ENCODE results near the gene TMEM39B. TPM values are rescaled to one million over a fixed set of nuclear protein-coding genes. Genes with fewer than 3 reads are reported as not detected.
"Not testable (repeated sequence)": the region's sequence is repeated elsewhere in the genome, so short reads cannot be mapped to it uniquely, and the experiment has no call there.

The TMEM39B gene
- total and polyA plus RNA-seq, 4 experiments from 2014 or later = 1.1 to 19.1 (median 11.3) TPM

- Mint-ChIP-seq H3K27ac (peak overlapping the region in 1 of 7 donors; percentile 35), H3K27me3 (no peaks in the 10 kb centered on the region), H3K4me3 (no peak overlapping the region), H3K36me3 (peaks cover 5 to 18% of the 10 kb centered on the region in 2 donors), H3K9me3 (no peaks in the 10 kb centered on the region), H3K4me1 (peaks cover 34 to 57% (median 49%) of the 10 kb centered on the region in 4 donors)
- POLR2A ChIA-PET (ENCODE audit: partially characterized antibody) = no interaction called here
- no peak for DNase-seq
- CTCF ChIA-PET (ENCODE audit: partially characterized antibody) = no interaction called here
- intact Hi-C loops (cut with micrococcal nuclease) = no loop called here
- H3K4me1 ChIP-seq (ENCODE audit: insufficient read depth, low read length) = peaks cover 71% of the 10 kb centered on the region
- no peaks in the 10 kb centered on the region for H3K36me3 ChIP-seq (ENCODE audit: insufficient read depth, low read length)
- H3K4me3 ChIP-seq (ENCODE audit: low read length in 2 of 2) = no peak overlapping the region
- H3K9me3 ChIP-seq (ENCODE audit: control insufficient read depth in 1 of 2, low read length in 2 of 2) = no peaks in the 10 kb centered on the region
- H3K27me3 ChIP-seq (ENCODE audit: insufficient read depth, low read length) = no peaks in the 10 kb centered on the region
- H3K27ac ChIP-seq (ENCODE audit: low read depth, low read length) = no peak overlapping the region
Measured at GRCh38 chr1:32115496-32115895, 42.8 kb downstream of the TMEM39B start.

- Mint-ChIP-seq H3K27me3 (no peaks in the 10 kb centered on the region), H3K9me3 (no peaks in the 10 kb centered on the region), H3K27ac (peak overlapping the region in 1 of 7 donors; percentile 61), H3K4me3 (peak overlapping the region in 2 of 8 donors; percentile 15 to 38), H3K4me1 (peaks cover 32 to 57% (median 47%) of the 10 kb centered on the region in 4 donors), H3K36me3 (peaks cover 0 to 11% of the 10 kb centered on the region in 2 donors)
- intact Hi-C loops (cut with micrococcal nuclease) = no loop called here
- POLR2A ChIA-PET (ENCODE audit: partially characterized antibody) = no interaction called here
- no peak overlapping the region for H3K4me3 ChIP-seq (ENCODE audit: low read length in 2 of 2)
- no peaks in the 10 kb centered on the region for H3K36me3 ChIP-seq (ENCODE audit: insufficient read depth, low read length)
- CTCF ChIA-PET (ENCODE audit: partially characterized antibody) = interaction anchor here (0.7 kb wide), 1 partner anchor 379 kb away, joined by 3 read pairs; no protein-coding TSS in a partner anchor
- H3K27ac ChIP-seq (ENCODE audit: low read depth, low read length) = no peak overlapping the region
- no peak for DNase-seq
- H3K27me3 ChIP-seq (ENCODE audit: insufficient read depth, low read length) = no peaks in the 10 kb centered on the region
- H3K4me1 ChIP-seq (ENCODE audit: insufficient read depth, low read length) = peaks cover 69% of the 10 kb centered on the region
- H3K9me3 ChIP-seq (ENCODE audit: control insufficient read depth in 1 of 2, low read length in 2 of 2) = no peaks in the 10 kb centered on the region
Measured at GRCh38 chr1:32116531-32116930, 43.8 kb downstream of the TMEM39B start.

- intact Hi-C loops (cut with micrococcal nuclease) = no loop called here
- Mint-ChIP-seq H3K4me1 (peaks cover 24 to 58% (median 43%) of the 10 kb centered on the region in 4 donors), H3K27me3 (no peaks in the 10 kb centered on the region), H3K4me3 (peak overlapping the region in 4 of 8 donors; percentile 8 to 32 (median 24)), H3K27ac (peak overlapping the region in 5 of 7 donors; percentile 0 to 59 (median 23)), H3K36me3 (peaks cover 0 to 5% of the 10 kb centered on the region in 2 donors), H3K9me3 (no peaks in the 10 kb centered on the region)
- no peaks in the 10 kb centered on the region for H3K36me3 ChIP-seq (ENCODE audit: insufficient read depth, low read length)
- peaks cover 75% of the 10 kb centered on the region for H3K4me1 ChIP-seq (ENCODE audit: insufficient read depth, low read length)
- no peak overlapping the region for H3K27ac ChIP-seq (ENCODE audit: low read depth, low read length)
- H3K4me3 ChIP-seq (ENCODE audit: low read length in 2 of 2) = no peak overlapping the region
- DNase-seq = no peak
- CTCF ChIA-PET (ENCODE audit: partially characterized antibody) = interaction anchor here (2.3 kb wide), 1 partner anchor 13 kb away, joined by 6 read pairs; the partner anchor contains the start of gene KPNA6
- POLR2A ChIA-PET (ENCODE audit: partially characterized antibody) = interaction anchor here (1.2 kb wide), 1 partner anchor 14 kb away, joined by 4 read pairs; the partner anchor contains the start of gene KPNA6
- no peaks in the 10 kb centered on the region for H3K27me3 ChIP-seq (ENCODE audit: insufficient read depth, low read length)
- H3K9me3 ChIP-seq (ENCODE audit: control insufficient read depth in 1 of 2, low read length in 2 of 2) = no peaks in the 10 kb centered on the region
Measured at GRCh38 chr1:32122151-32122550, 49.4 kb downstream of the TMEM39B start.

GRCh38 chr1:32123361-32123760 lies 50.6 kb downstream of the TMEM39B start:
- H3K27me3 Mint-ChIP-seq; H3K27ac Mint-ChIP-seq; H3K27me3 ChIP-seq (ENCODE audit: insufficient read depth, low read length); DNase-seq; H3K36me3 ChIP-seq (ENCODE audit: insufficient read depth, low read length); POLR2A ChIA-PET (ENCODE audit: partially characterized antibody); H3K9me3 ChIP-seq (ENCODE audit: control insufficient read depth in 1 of 2, low read length in 2 of 2); intact Hi-C loops (cut with micrococcal nuclease); CTCF ChIA-PET (ENCODE audit: partially characterized antibody); H3K27ac ChIP-seq (ENCODE audit: low read depth, low read length); H3K4me3 ChIP-seq (ENCODE audit: low read length in 2 of 2); H3K36me3 Mint-ChIP-seq; H3K9me3 Mint-ChIP-seq: not testable (repeated sequence)
- peak overlapping the region in 2 of 8 donors; percentile 20 to 43 for H3K4me3 Mint-ChIP-seq
- H3K4me1 Mint-ChIP-seq = peaks cover 31 to 65% (median 46%) of the 10 kb centered on the region in 4 donors
- H3K4me1 ChIP-seq (ENCODE audit: insufficient read depth, low read length) = peaks cover 75% of the 10 kb centered on the region

- ChIA-PET POLR2A (ENCODE audit: partially characterized antibody) (no interaction called here), CTCF (ENCODE audit: partially characterized antibody) (interaction anchor here (1.6 kb wide), 1 partner anchor 17 kb away, joined by 5 read pairs; the partner anchor contains the start of gene KPNA6)
- no peak overlapping the region for H3K4me3 Mint-ChIP-seq
- no peaks in the 10 kb centered on the region for H3K9me3 Mint-ChIP-seq
- DNase-seq = no peak
- no peaks in the 10 kb centered on the region for H3K27me3 ChIP-seq (ENCODE audit: insufficient read depth, low read length)
- peaks cover 72% of the 10 kb centered on the region for H3K4me1 ChIP-seq (ENCODE audit: insufficient read depth, low read length)
- H3K27ac Mint-ChIP-seq = no peak overlapping the region
- no peaks in the 10 kb centered on the region for H3K27me3 Mint-ChIP-seq
- H3K27ac ChIP-seq (ENCODE audit: low read depth, low read length) = no peak overlapping the region
- peaks cover 41 to 75% (median 59%) of the 10 kb centered on the region in 4 donors for H3K4me1 Mint-ChIP-seq
- intact Hi-C loops (cut with micrococcal nuclease) = no loop called here
- peaks cover 2% of the 10 kb centered on the region for H3K36me3 ChIP-seq (ENCODE audit: insufficient read depth, low read length)
- peaks cover 0 to 4% of the 10 kb centered on the region in 2 donors for H3K36me3 Mint-ChIP-seq
- H3K9me3 ChIP-seq (ENCODE audit: control insufficient read depth in 1 of 2, low read length in 2 of 2) = no peaks in the 10 kb centered on the region
- H3K4me3 ChIP-seq (ENCODE audit: low read length in 2 of 2) = no peak overlapping the region
Measured at GRCh38 chr1:32125313-32125712, 52.6 kb downstream of the TMEM39B start.

GRCh38 chr1:32126770-32127169 lies 54.0 kb downstream of the TMEM39B start:
- peak overlapping the region in 1 of 8 donors; percentile 2 for H3K4me3 Mint-ChIP-seq
- H3K9me3 Mint-ChIP-seq = no peaks in the 10 kb centered on the region
- H3K27me3 Mint-ChIP-seq = no peaks in the 10 kb centered on the region
- ChIA-PET CTCF (ENCODE audit: partially characterized antibody) (no interaction called here), POLR2A (ENCODE audit: partially characterized antibody) (no interaction called here)
- H3K9me3 ChIP-seq (ENCODE audit: control insufficient read depth in 1 of 2, low read length in 2 of 2) = no peaks in the 10 kb centered on the region
- peaks cover 61% of the 10 kb centered on the region for H3K4me1 ChIP-seq (ENCODE audit: insufficient read depth, low read length)
- no peak overlapping the region for H3K4me3 ChIP-seq (ENCODE audit: low read length in 2 of 2)
- H3K27ac Mint-ChIP-seq = peak overlapping the region in 1 of 7 donors; percentile 36
- H3K4me1 Mint-ChIP-seq = peaks cover 36 to 63% (median 50%) of the 10 kb centered on the region in 4 donors
- no peaks in the 10 kb centered on the region for H3K27me3 ChIP-seq (ENCODE audit: insufficient read depth, low read length)
- peaks cover 3% of the 10 kb centered on the region for H3K36me3 ChIP-seq (ENCODE audit: insufficient read depth, low read length)
- H3K27ac ChIP-seq (ENCODE audit: low read depth, low read length) = no peak overlapping the region
- H3K36me3 Mint-ChIP-seq = peaks cover 0 to 4% of the 10 kb centered on the region in 2 donors
- intact Hi-C loops (cut with micrococcal nuclease) = no loop called here
- DNase-seq = no peak

GRCh38 chr1:32127409-32128198 lies 54.9 kb downstream of the TMEM39B start:
- H3K4me1 Mint-ChIP-seq = peaks cover 31 to 56% (median 43%) of the 10 kb centered on the region in 4 donors

More at GRCh38 chr1:32127409-32128198, 54.9 kb downstream of the TMEM39B start:
- Histone ChIP-seq H3K4me1 (ENCODE audit: insufficient read depth, low read length) (peaks cover 52% of the 10 kb centered on the region), H3K36me3 (ENCODE audit: insufficient read depth, low read length) (peaks cover 3% of the 10 kb centered on the region), H3K9me3 (ENCODE audit: control insufficient read depth in 1 of 2, low read length in 2 of 2) (no peaks in the 10 kb centered on the region), H3K4me3 (ENCODE audit: low read length in 2 of 2) (no peak overlapping the region), H3K27me3 (ENCODE audit: insufficient read depth, low read length) (no peaks in the 10 kb centered on the region), H3K27ac (ENCODE audit: low read depth, low read length) (no peak overlapping the region)
- Mint-ChIP-seq H3K4me3 (peak overlapping the region in 3 of 8 donors; percentile 3 to 52 (median 17)), H3K9me3 (no peaks in the 10 kb centered on the region), H3K27ac (peak overlapping the region in 5 of 7 donors; percentile 11 to 60 (median 36)), H3K27me3 (no peaks in the 10 kb centered on the region), H3K36me3 (peaks cover 0 to 4% of the 10 kb centered on the region in 2 donors)
- intact Hi-C loops (cut with micrococcal nuclease) = no loop called here
- ChIA-PET CTCF (ENCODE audit: partially characterized antibody) (interaction anchor here (1.1 kb wide), 2 partner anchors 13 to 273 kb away, joined by 3 to 5 read pairs; no protein-coding TSS in a partner anchor), POLR2A (ENCODE audit: partially characterized antibody) (interaction anchor here (1.1 to 1.3 kb wide), 3 partner anchors 9 to 20 kb away, joined by 3 to 7 read pairs (median 3); partner anchors contain the start of gene KPNA6)
- DNase-seq = no peak

Data from CD4-positive, alpha-beta memory T cell (primary cell).